GM19455 (cell line): ENCODE results near the gene NUDT5.
A peak's percentile ranks its signal among the peaks of the same experiment; 100 is the strongest.

Experiments used
- ATAC-seq: cut with Tn5 transposase; IDR thresholded peaks from one replicate; pipeline ENCODE4 v1.9.1; 2021; ENCODE audit not compliant: unreplicated experiment

Gene NUDT5

DNA sequence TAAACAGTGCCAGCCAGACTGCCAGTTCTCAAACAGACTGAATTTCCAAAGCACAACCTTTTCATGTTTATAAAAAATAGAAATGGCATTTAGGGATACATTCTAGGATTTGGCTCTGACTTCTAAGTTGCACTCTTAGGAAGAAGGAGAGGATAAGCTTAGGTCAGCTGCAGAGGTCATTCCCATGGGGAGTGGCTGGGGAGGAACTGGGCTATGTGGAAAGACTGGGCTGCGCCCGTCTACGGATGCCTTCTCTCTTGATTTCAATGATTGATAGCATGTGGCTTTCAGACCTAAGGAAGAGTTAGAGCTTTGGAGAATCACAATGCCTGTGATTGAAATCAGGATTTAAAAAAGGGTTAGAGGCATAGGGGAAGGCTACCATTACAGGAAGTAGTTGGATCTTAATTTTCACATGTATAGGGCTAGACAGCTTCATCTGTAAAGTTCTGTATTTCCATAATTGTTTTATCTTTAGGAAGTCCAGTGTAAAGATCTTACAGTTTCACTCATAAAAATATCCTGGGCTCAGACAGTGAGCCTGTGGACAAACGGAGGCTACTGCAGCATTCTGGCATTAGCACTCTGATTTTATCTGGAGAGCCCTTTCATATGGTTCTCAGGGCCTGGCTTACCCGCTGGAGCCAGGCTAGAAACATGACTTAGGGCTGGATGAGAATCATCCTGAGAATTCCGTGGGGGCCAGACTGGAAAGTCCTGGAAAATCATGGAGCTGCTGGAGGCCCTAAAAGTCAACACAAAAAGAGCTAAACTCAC, 29.5 kb downstream of the NUDT5 start:
- ATAC-seq: no peak

DNA sequence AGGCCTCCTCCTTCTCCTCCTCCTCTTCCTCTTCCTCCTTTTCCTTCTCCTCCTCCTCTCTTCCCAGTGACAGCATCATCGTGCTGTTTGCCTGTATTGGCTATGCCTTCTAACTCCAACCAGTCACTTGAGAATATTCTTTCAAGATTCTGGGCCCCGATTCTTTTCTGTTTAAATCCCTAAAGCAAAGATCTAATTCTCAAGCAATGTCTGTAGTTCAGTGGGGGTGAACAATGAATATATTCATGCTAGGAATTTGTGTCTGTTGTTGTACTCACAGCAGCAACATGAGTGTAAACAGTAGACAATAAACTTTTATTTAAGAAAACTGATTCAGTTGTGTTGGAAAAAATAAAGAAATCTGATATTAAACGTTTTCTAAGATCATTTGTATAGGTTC, 30.7 kb downstream of the NUDT5 start:
- ATAC-seq: no peak

GRCh38 chr10:12164085-12164484, 31.6 kb downstream of the NUDT5 start:
- no peak for ATAC-seq

- no peak for ATAC-seq
Measured at GRCh38 chr10:12162927-12163326, 32.8 kb downstream of the NUDT5 start.

- ATAC-seq: no peak
Measured at GRCh38 chr10:12160664-12161063, 35.0 kb downstream of the NUDT5 start.

DNA sequence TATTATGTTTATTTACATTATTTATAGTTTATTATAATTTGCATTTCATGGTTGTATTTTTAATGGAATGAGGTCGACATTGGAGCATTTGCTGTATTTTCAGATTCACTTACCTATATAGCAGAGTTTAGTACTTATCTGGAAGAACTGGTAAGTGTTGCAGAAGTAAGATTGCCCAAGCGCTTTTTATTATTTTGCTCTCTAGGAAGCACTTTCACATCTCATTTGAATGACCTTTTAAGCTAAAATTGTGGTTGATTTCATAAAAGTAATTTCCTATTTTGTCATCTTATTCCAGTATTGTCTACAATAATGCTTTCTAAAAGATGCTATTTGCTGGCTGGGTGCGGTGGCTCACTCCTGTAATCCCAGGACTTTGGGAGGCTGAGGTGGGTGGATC, 37.6 kb downstream of the NUDT5 start:
- no peak for ATAC-seq

DNA sequence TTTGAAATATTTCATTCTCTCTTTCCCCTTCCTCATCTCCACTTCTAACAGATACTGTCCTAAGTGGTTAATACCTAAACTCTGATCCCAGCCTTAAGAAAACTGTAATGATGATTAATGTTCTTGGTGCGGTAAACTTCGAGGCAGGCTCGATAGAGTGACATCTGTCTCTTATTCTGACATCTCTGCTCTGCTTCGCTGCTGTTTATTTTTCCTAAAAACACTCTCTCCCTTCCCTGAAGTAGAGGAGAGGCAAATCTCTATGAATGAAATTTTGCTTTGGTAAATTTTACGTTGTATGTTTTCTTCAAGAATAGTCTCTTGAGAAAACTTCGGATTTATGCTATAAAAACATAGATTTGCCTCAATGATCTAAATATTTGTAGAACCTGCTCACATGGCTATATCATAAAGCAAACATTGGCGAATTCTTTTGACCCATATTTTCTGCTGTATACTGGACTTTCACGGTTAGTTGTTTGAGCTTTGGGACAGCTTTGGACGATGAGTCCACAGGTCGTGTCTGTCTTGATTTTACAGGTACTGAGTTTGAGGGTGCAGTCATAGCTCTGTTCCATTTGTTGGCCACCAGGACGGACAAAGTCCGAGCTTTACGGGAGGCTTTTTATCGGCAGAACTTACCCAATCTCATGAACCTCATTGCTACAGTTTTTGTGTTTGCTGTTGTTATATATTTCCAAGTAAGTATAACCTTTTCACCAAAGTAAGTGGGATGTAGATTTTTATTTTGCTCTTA, 39.1 kb downstream of the NUDT5 start:
- ATAC-seq: no peak

- no peak for ATAC-seq
Measured at GRCh38 chr10:12154516-12154915, 41.2 kb downstream of the NUDT5 start.

- ATAC-seq: no peak
Measured at GRCh38 chr10:12150163-12150562, 45.5 kb downstream of the NUDT5 start.

DNA sequence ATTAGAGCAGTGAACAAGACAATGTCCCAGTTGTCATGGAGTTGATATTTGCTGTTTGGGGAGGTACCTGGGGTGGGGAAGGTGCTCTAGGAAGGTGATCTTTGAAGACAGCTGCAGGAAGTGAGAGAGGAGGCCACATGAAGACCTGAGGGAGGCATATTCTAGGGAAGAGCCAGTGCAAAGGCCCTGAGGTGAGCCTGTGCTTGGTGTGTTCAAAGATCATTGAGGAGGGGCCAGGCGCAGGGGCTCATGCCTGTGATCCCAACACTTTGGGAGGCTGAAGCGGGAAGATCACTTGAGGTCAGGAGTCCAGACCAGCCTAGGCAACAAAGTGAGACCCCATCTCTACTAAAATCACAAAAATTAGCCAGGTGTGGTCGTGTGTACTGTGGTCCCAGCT, 51.2 kb downstream of the NUDT5 start:
- ATAC-seq: no peak

- no peak for ATAC-seq
Measured at GRCh38 chr10:12140038-12140437, 55.7 kb downstream of the NUDT5 start.

DNA sequence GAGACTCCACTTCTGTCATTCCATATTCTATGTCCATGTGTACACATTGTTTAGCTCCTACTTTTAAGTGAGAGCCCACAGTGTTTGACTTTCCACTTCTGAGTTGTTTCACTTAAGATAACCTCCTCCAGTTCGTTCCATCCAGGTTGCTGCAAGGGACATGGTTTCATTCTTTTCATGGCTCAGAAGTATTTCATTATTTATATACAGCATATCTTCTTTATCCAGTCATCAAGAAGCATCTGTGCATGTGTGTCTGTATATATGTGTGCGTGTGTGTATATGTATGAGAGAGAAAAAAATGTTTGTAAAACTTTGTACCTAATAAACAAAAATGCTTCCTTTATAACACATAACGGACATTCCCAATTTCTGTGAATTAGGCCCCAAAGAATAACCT, 60.1 kb downstream of the NUDT5 start:
- ATAC-seq: no peak

DNA sequence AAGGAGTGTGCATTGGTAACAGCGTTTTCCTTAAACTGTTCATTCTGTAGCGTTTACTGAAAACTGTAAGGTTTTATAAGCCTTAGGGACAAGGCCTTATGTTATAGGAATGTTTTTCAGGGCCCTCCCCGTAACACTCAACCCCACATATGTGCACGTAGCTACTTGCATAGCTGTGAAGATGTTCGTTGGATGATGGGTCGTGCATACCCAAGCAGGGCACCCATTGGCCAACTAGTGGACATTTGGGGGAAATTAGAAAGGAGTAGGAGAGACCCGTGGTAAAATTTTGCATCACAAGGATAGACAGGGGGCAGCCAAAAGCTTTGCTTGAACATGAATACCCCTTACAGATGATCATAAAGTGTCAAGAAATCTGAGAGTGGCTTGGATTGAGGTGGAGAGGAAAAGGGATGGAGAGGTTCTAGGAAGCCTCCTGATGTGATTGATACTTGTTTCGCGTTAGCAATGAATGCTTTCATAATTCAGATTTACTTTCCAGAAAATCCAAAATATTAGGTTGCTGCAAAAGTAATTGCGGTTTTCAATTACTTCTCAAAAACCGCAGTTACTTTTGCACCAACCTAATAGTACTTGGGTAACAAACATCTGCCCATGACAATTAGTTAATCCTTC, 65.3 kb downstream of the NUDT5 start:
- peak; percentile 37 for ATAC-seq

DNA sequence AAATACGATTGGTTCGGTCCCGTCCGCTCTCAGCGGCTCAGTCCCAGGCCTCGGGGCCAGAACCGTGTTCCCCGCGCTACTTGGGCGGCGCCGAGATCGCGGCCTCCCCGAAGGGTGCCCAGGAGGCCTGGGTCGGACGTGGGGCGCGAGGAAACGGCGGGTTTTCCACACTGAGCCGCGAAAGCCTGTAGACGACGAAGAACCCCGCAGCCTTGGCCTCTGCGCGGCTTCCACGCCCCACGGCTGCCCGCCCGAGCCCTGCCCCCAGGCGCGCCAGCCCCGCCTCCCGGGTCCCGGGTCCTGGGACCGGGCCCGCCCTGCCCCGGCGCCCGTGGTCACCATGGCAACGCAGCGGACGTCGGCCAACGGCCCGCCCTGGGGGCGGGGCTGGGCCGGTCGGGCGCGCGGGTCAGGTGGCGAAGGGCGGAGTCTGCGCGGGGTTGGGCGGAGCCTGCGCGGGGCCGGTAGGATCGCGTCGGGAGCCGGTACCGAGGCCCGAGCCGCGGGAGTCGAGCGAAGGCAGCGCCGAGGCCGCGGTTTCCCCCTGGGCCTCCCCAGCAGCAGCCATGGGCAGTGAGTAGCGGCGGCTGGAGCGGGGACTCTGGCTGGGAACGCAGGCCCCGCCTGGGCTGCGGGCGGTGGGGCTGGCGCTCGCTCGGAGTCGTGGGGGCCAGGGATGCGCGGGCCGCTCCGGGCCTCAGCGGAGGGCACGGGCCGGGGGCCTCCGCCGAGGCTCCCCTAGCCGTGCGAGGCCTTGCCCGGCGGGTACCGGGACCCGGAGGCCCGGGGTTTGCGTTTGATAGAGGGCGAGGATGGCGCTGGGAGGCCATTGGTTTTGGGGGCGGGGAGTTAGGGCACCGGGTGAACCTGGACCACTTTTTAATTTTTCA, 66.2 kb downstream of the NUDT5 start, which contains the start of gene SEC61A2:
TSS of gene SEC61A2 (plus strand) at position 456 of the 890 bp plus-strand sequence. CDS start at position 567, 111 bp downstream.
- peak; percentile 91 for ATAC-seq

DNA sequence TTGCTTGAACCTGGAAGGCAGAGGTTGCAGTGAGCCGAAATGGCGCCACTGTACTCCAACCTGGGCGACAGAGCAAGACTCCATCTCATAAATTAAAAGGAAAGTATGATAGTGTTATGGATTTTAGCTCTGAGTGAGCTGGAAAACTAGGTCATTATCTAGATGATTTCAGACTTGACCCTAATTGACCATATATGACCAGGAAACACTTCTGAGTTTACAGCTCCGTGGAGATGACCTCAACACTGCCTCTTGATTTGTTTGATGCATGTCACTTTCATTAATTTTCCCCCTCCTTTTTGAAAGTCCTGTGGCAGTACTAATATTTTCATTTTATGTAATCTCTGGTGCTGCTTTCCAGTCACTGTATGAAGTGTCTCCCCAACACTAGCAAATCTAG, 74.0 kb downstream of the NUDT5 start:
- ATAC-seq: no peak
